Naive thymus-derived CD4-positive, alpha-beta T cell (primary cell): Measurements from ENCODE around the gene RORC. TPM values are rescaled to one million over a fixed set of nuclear protein-coding genes. Genes with fewer than 3 reads are reported as not detected.

Experiments used
- ATAC-seq: fragments of 150-1000 bp; cut with Tn5 transposase; 2 replicates; pipeline ENCODE4 v1.10.0; 2021; ENCODE audit warnings: mild to moderate bottlenecking, moderate library complexity
- CTCF ChIA-PET: fragments of 350-600 bp; sonication (Branson Sonifier 250); formaldehyde crosslinking; loops from one replicate; lab custom pipeline; 2021; ENCODE audit warnings: antibody characterized with exemption; lab: Charles Lee
- POLR2A ChIA-PET: fragments of 350-600 bp; sonication (Branson Sonifier 250); formaldehyde crosslinking; loops from one replicate; lab custom pipeline; 2021; ENCODE audit warnings: antibody characterized with exemption, inconsistent platforms; lab: Charles Lee
- DNase-seq, 9 donors: peaks; one replicate each; pipeline versions ENCODE4 v3.0.0 to v3.0.0-alpha.2; 2020 to 2022; ENCODE audit warnings: mixed read lengths in 1 of 9
- H3K27ac ChIP-seq: one replicate; pipeline ENCODE4 v1.7.0; 2013; ENCODE audit warnings: mild to moderate bottlenecking, low read depth, low read length, moderate library complexity
- H3K27me3 ChIP-seq, 2 donors: one replicate each; pipeline ENCODE4 v1.7.0; 2013; ENCODE audit warnings: low read length in 2 of 2, mild to moderate bottlenecking in 2 of 2, moderate library complexity in 2 of 2; ENCODE audit not compliant: control insufficient read depth in 2 of 2, insufficient read depth in 2 of 2
- H3K36me3 ChIP-seq, 3 experiments: 1 replicate in 2 of 3; 2 replicates in 1 of 3; pipeline ENCODE4 v1.7.0; 2013; ENCODE audit warnings: low read length in 3 of 3, mild to moderate bottlenecking in 3 of 3, moderate library complexity in 1 of 3; ENCODE audit not compliant: insufficient read depth in 3 of 3, control insufficient read depth in 2 of 3
- H3K4me1 ChIP-seq, 2 donors: one replicate each; pipeline ENCODE4 v1.7.0; 2013; ENCODE audit warnings: low read length in 2 of 2, mild to moderate bottlenecking in 2 of 2, moderate library complexity in 1 of 2; ENCODE audit not compliant: control insufficient read depth in 2 of 2, insufficient read depth in 2 of 2
- H3K4me3 ChIP-seq: 2 replicates; pipeline ENCODE4 v1.7.0; 2013; ENCODE audit warnings: mild to moderate bottlenecking, low read length
- H3K9me3 ChIP-seq, 3 experiments: 1 replicate in 2 of 3; 2 replicates in 1 of 3; pipeline ENCODE4 v1.7.0; 2013; ENCODE audit warnings: low read length in 3 of 3; ENCODE audit not compliant: control insufficient read depth in 2 of 3
- H3K27ac Mint-ChIP-seq, 9 donors: one replicate each; pipeline ENCODE4 v1.8.0; 2020 to 2022; ENCODE audit warnings: mixed read lengths in 9 of 9, mild to moderate bottlenecking in 8 of 9, moderate library complexity in 5 of 9, inconsistent platforms in 2 of 9
- H3K27me3 Mint-ChIP-seq, 5 donors: one replicate each; pipeline ENCODE4 v1.8.0; 2021 to 2022; ENCODE audit warnings: mixed read lengths in 5 of 5, mild to moderate bottlenecking in 1 of 5
- H3K36me3 Mint-ChIP-seq, 5 donors: one replicate each; pipeline ENCODE4 v1.8.0; 2020 to 2022; ENCODE audit warnings: mixed read lengths in 5 of 5, mild to moderate bottlenecking in 3 of 5, inconsistent platforms in 1 of 5
- H3K4me1 Mint-ChIP-seq, 7 donors: one replicate each; pipeline ENCODE4 v1.8.0; 2020 to 2022; ENCODE audit warnings: mixed read lengths in 7 of 7, mild to moderate bottlenecking in 3 of 7, inconsistent platforms in 1 of 7
- H3K4me3 Mint-ChIP-seq, 10 donors: one replicate each; pipeline ENCODE4 v1.8.0; 2020 to 2022; ENCODE audit warnings: mild to moderate bottlenecking in 10 of 10, mixed read lengths in 10 of 10, moderate library complexity in 6 of 10, inconsistent platforms in 2 of 10
- H3K9me3 Mint-ChIP-seq, 11 donors: one replicate each; pipeline ENCODE4 v1.8.0; 2020 to 2022; ENCODE audit warnings: mixed read lengths in 11 of 11, mild to moderate bottlenecking in 4 of 11, inconsistent platforms in 1 of 11, moderate library complexity in 1 of 11
- intact Hi-C, 2 donors: fragments of 100-400 bp; cut with micrococcal nuclease; formaldehyde crosslinking; loops; one replicate each; pipeline ENCODE4 v1.15.1; 2023
- polyA plus RNA-seq, 2 donors: library from polyadenylated mRNA; unstranded; fragments of 300-500 nt; fragmentation: Illumina TruSeq; gene quantifications; one replicate each; pipeline ENCODE4 v1.2.3, GENCODE V29; 2021
- total RNA-seq, 6 experiments: library from RNA in 5 of 6; stranded (reverse) in 5 of 6; gene quantifications; 1 replicate in 5 of 6; 2 replicates in 1 of 6; pipeline ENCODE4 v1.2.3 and lab custom pipeline; 2021 to 2026

The RORC gene
- total and polyA plus RNA-seq, 7 experiments from 2014 or later: 0.16 to 2.5 (median 0.29) TPM; not detected in 1

- H3K9me3 ChIP-seq: no peaks in the 10 kb centered on the region
- peak in 3 of 9 donors; percentile 21 to 71 (median 28) for DNase-seq
- peak overlapping the region; percentile 68 for H3K4me3 ChIP-seq
- intact Hi-C loops: loop anchor here (1.0 to 5.0 kb wide), 6 partner anchors 48 to 381 kb away; partner anchors contain the start of genes POGZ (in 2 of the 2), S100A10 (in 2 of the 2), SNX27 (in 2 of the 2) and TDRKH (in 1 of the 2)
- POLR2A ChIA-PET: interaction anchor here (1.0 to 1.9 kb wide), 3 partner anchors 24 to 203 kb away, joined by 3 to 6 read pairs (median 5); partner anchors contain the start of gene TDRKH
- peaks cover 0 to 8% (median 0%) of the 10 kb centered on the region in 5 donors for H3K27me3 Mint-ChIP-seq
- peaks cover 0 to 6% (median 0%) of the 10 kb centered on the region in 5 donors for H3K36me3 Mint-ChIP-seq
- CTCF ChIA-PET: interaction anchor here (2.7 kb wide), 1 partner anchor 10 kb away, joined by 6 read pairs; no protein-coding TSS in a partner anchor
- H3K27ac ChIP-seq: no peak overlapping the region
- peaks cover 0 to 5% (median 0%) of the 10 kb centered on the region in 11 donors for H3K9me3 Mint-ChIP-seq
- H3K4me1 Mint-ChIP-seq: peaks cover 39 to 61% (median 48%) of the 10 kb centered on the region in 7 donors
- ATAC-seq: peak; percentile 24
- H3K4me3 Mint-ChIP-seq: peak overlapping the region; percentile 68 to 89 (median 82)
- H3K27me3 ChIP-seq: no peaks in the 10 kb centered on the region
- peaks cover 38 to 47% of the 10 kb centered on the region in 2 donors for H3K4me1 ChIP-seq
- no peaks in the 10 kb centered on the region for H3K36me3 ChIP-seq
- H3K27ac Mint-ChIP-seq: peak overlapping the region in 2 of 9 donors; percentile 23 to 72
Measured at GRCh38 chr1:151838222-151839081, 6.8 kb upstream of the RORC start.

- peaks cover 42 to 66% (median 54%) of the 10 kb centered on the region in 7 donors for H3K4me1 Mint-ChIP-seq
- peaks cover 0 to 6% (median 0%) of the 10 kb centered on the region in 5 donors for H3K36me3 Mint-ChIP-seq
- peak overlapping the region in 8 of 9 donors; percentile 63 to 93 (median 80) for H3K27ac Mint-ChIP-seq
- H3K27ac ChIP-seq: no peak overlapping the region
- H3K27me3 ChIP-seq: no peaks in the 10 kb centered on the region
- H3K27me3 Mint-ChIP-seq: peaks cover 0 to 8% (median 0%) of the 10 kb centered on the region in 5 donors
- H3K4me3 Mint-ChIP-seq: peak overlapping the region; percentile 77 to 92 (median 86)
- H3K36me3 ChIP-seq: no peaks in the 10 kb centered on the region
- no peak overlapping the region for H3K4me3 ChIP-seq
- intact Hi-C loops: loop anchor here (1.0 to 5.0 kb wide), 9 partner anchors 67 to 393 kb away; partner anchors contain the start of genes MRPL9 (in 2 of the 2), POGZ (in 2 of the 2), S100A10 (in 2 of the 2) and SNX27 (in 2 of the 2)
- no peaks in the 10 kb centered on the region for H3K9me3 ChIP-seq
- ATAC-seq: no peak
- ChIA-PET CTCF (interaction anchor here (0.7 to 2.7 kb wide), 2 partner anchors 10 to 383 kb away, joined by 4 to 6 read pairs; no protein-coding TSS in a partner anchor), POLR2A (interaction anchor here (1.9 kb wide), 1 partner anchor 48 kb away, joined by 6 read pairs; the partner anchor contains the start of gene TDRKH)
- no peak for DNase-seq
- H3K9me3 Mint-ChIP-seq: peaks cover 0 to 5% (median 0%) of the 10 kb centered on the region in 11 donors
- peaks cover 41 to 49% of the 10 kb centered on the region in 2 donors for H3K4me1 ChIP-seq
Measured at GRCh38 chr1:151837884-151838221, 6.3 kb upstream of the RORC start.

- POLR2A ChIA-PET: interaction anchor here (0.6 to 1.9 kb wide), 2 partner anchors 47 to 83 kb away, joined by 3 to 6 read pairs; partner anchors contain the start of gene TDRKH
- intact Hi-C loops: loop anchor here (2.0 to 5.0 kb wide), 6 partner anchors 74 to 392 kb away; partner anchors contain the start of genes MRPL9 (in 2 of the 2), POGZ (in 2 of the 2) and SNX27 (in 2 of the 2)
- H3K36me3 Mint-ChIP-seq: peaks cover 0 to 6% (median 0%) of the 10 kb centered on the region in 5 donors
Measured at GRCh38 chr1:151837197-151837596, 5.6 kb upstream of the RORC start.

GRCh38 chr1:151835596-151835995 lies 4.0 kb upstream of the RORC start:
- H3K4me3 Mint-ChIP-seq: peak overlapping the region in 1 of 10 donors; percentile 25
- ChIA-PET POLR2A (no interaction called here), CTCF (interaction anchor here (0.6 to 2.7 kb wide), 11 partner anchors 8 to 495 kb away, joined by 3 to 9 read pairs (median 4); no protein-coding TSS in a partner anchor)
- peaks cover 0 to 4% (median 0%) of the 10 kb centered on the region in 11 donors for H3K9me3 Mint-ChIP-seq
- H3K4me1 ChIP-seq: peaks cover 48 to 54% of the 10 kb centered on the region in 2 donors
- H3K36me3 Mint-ChIP-seq: peaks cover 0 to 1% (median 0%) of the 10 kb centered on the region in 5 donors
- no peaks in the 10 kb centered on the region for H3K9me3 ChIP-seq
- no peaks in the 10 kb centered on the region for H3K27me3 ChIP-seq
- H3K4me1 Mint-ChIP-seq: peaks cover 45 to 76% (median 64%) of the 10 kb centered on the region in 7 donors
- no peak overlapping the region for H3K4me3 ChIP-seq
- no peak for ATAC-seq
- no peaks in the 10 kb centered on the region for H3K36me3 ChIP-seq
- DNase-seq: no peak
- no peak overlapping the region for H3K27ac ChIP-seq
- intact Hi-C loops: loop anchor here (5.0 kb wide), 2 partner anchors 223 to 378 kb away; partner anchors contain the start of genes POGZ (in 2 of the 2) and SNX27 (in 2 of the 2)
- peaks cover 0 to 8% (median 0%) of the 10 kb centered on the region in 5 donors for H3K27me3 Mint-ChIP-seq
- H3K27ac Mint-ChIP-seq: peak overlapping the region in 4 of 9 donors; percentile 1 to 60 (median 42)

More at GRCh38 chr1:151837197-151837596, 5.6 kb upstream of the RORC start:
- CTCF ChIA-PET: interaction anchor here (0.7 to 2.7 kb wide), 6 partner anchors 9 to 393 kb away, joined by 3 to 9 read pairs (median 4); no protein-coding TSS in a partner anchor
- no peak overlapping the region for H3K4me3 ChIP-seq
- Mint-ChIP-seq H3K27me3 (peaks cover 0 to 8% (median 0%) of the 10 kb centered on the region in 5 donors), H3K4me1 (peaks cover 44 to 71% (median 58%) of the 10 kb centered on the region in 7 donors), H3K27ac (peak overlapping the region; percentile 24 to 93 (median 80)), H3K4me3 (peak overlapping the region; percentile 77 to 92 (median 86)), H3K9me3 (peaks cover 0 to 5% (median 0%) of the 10 kb centered on the region in 11 donors)
- no peaks in the 10 kb centered on the region for H3K9me3 ChIP-seq
- ATAC-seq (no peak), DNase-seq (no peak)
- H3K27me3 ChIP-seq: no peaks in the 10 kb centered on the region
- H3K4me1 ChIP-seq: peaks cover 42 to 49% of the 10 kb centered on the region in 2 donors
- no peaks in the 10 kb centered on the region for H3K36me3 ChIP-seq
- no peak overlapping the region for H3K27ac ChIP-seq

- Mint-ChIP-seq H3K4me3 (no peak overlapping the region), H3K27me3 (peaks cover 0 to 6% (median 0%) of the 10 kb centered on the region in 5 donors), H3K9me3 (peaks cover 0 to 4% (median 0%) of the 10 kb centered on the region in 11 donors), H3K4me1 (peaks cover 46 to 76% (median 66%) of the 10 kb centered on the region in 7 donors), H3K36me3 (peaks cover 0 to 1% (median 0%) of the 10 kb centered on the region in 5 donors), H3K27ac (no peak overlapping the region)
- Histone ChIP-seq H3K36me3 (no peaks in the 10 kb centered on the region), H3K27ac (no peak overlapping the region), H3K4me1 (peaks cover 47 to 59% of the 10 kb centered on the region in 2 donors), H3K9me3 (no peaks in the 10 kb centered on the region), H3K27me3 (no peaks in the 10 kb centered on the region), H3K4me3 (no peak overlapping the region)
- ChIA-PET POLR2A (interaction anchor here (1.0 to 1.4 kb wide), 2 partner anchors 11 to 76 kb away, joined by 3 read pairs; no protein-coding TSS in a partner anchor), CTCF (interaction anchor here (0.7 to 2.2 kb wide), 4 partner anchors 12 to 293 kb away, joined by 4 to 6 read pairs (median 5); no protein-coding TSS in a partner anchor)
- DNase-seq (no peak), ATAC-seq (no peak)
- intact Hi-C loops: no loop called here
Measured at GRCh38 chr1:151834239-151834638, 2.6 kb upstream of the RORC start.
